GM21515 (cell line): ENCODE results near the gene LIG4.

Source experiments
- ATAC-seq: cut with Tn5 transposase; IDR thresholded peaks from one replicate; pipeline ENCODE4 v1.9.1; 2021; ENCODE audit not compliant: unreplicated experiment

LIG4 gene

GRCh38 chr13:108194435-108194936 is 20.9 kb downstream of the LIG4 start:
- no peak for ATAC-seq

GRCh38 chr13:108193806-108194205 is 21.5 kb downstream of the LIG4 start:
- no peak for ATAC-seq

DNA sequence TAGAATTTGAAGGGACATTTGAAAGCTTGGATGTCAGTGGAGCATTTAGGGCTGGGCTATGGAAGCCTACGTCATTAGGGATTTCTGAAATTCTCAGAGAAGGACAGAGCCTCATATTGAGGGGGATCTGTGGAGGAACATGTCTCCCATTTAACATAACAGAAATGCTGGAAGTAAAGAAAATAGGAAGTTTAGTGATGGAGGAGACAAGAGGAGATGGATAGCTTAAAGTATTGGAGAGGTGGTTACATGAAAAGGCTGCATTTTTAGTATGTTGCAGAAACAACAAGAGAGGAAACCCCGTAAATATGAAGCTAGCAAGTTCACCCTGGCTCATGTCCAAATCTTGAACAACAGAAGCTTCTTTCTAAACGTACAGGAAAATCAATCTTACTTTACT is 24.4 kb downstream of the LIG4 start:
- no peak for ATAC-seq

GRCh38 chr13:108188260-108188659 is 27.1 kb downstream of the LIG4 start:
- ATAC-seq: no peak

DNA sequence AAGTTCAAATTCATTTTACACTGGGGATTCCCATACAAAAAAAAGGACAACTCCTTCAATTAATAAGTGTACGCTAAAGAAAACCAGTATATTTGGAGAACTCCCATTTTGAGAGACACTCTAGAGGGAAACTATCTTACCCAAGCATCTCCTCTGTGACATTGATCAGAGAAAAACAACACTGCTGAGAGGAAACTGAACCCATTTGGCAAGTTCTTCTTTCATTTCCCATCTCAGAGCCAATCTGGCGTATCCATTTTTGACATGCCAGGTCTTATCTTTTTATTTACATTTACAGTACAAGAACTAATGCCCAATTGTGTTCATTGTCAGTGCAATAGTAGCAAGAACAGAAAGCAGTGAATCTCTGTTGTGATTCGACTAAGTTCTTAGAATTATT is 30.1 kb downstream of the LIG4 start:
- no peak for ATAC-seq

DNA sequence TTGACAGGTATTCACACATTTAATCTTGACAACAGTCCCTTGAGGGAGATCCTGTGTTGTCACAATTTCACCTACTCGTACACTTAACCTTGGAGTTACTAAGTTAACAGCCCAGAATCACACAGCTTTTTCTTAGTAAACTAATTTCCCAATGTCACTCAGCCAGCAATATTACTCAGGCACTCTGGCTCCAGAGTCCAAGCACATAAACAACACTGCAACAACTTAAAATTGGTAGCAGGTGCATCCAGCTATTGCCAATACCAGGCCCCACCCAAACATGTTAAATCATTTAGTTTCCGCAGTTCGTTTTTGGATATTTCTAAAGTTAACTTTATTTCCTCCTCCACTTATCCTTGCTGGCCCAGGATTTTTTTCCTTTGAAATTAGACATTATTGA is 32.7 kb downstream of the LIG4 start:
- no peak for ATAC-seq

DNA sequence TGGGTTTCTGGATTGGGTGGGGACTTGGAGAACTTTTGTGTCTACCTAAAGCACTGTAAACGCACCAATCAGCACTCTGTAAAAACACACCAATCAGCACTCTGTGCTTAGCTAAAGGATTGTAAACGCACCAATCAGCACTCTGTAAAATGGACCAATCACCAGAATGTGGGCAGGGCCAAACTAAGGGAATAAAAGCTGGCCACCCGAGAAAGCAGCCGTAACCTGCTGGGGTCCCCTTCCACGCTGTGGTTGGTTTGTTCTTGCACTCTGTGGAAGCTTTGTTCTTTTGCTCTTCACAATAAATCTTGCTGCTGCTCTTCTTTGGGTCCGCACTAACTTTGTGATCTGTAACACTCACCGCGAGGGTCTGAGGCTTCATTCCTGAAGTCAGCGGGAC is 37.3 kb downstream of the LIG4 start:
- ATAC-seq: no peak

GRCh38 chr13:108176685-108177274 is 38.6 kb downstream of the LIG4 start:
- ATAC-seq: no peak

GRCh38 chr13:108168929-108169328 is 46.4 kb downstream of the LIG4 start:
- ATAC-seq: no peak

DNA sequence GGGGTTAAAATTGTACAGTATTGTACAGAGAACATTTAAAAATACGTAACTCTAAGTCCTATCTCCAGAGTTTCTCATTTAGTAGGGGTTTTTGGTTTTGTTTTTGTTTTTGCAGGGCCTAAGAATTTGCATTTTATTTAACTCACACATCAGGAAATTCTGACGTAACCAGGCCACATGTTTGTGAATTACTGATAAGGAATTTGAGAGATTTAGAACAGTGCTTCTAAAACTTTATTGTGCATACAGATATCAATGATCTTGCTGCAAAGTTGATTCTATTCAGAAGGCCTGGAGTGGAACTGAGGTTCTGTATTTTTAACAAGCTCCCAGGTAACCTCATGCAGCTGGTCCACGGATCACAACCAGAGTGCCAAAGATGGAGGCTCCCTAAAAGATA is 49.3 kb downstream of the LIG4 start:
- no peak for ATAC-seq

- ATAC-seq: no peak
Measured at GRCh38 chr13:108158746-108159145, 56.6 kb downstream of the LIG4 start.
